Mammary epithelial cell (primary cell): ENCODE measurements around the gene EIF6.

Experiments
- CTCF ChIP-seq, 2 donors: IDR thresholded peaks in 1 of 2; conservative IDR thresholded peaks in 1 of 2; 2 replicates each; pipeline ENCODE4 v1.5.1; 2011 to 2012; ENCODE audit warnings: inconsistent platforms in 2 of 2, low read length in 2 of 2, mild to moderate bottlenecking in 2 of 2, control low read depth in 1 of 2, low read depth in 1 of 2; ENCODE audit not compliant: insufficient read depth in 1 of 2; ENCODE audit errors: extremely low read depth in 1 of 2
- EZH2 ChIP-seq: IDR thresholded peaks from 2 replicates; pipeline ENCODE4 v1.6.1; 2012; ENCODE audit warnings: low read length, inconsistent platforms, borderline replicate concordance

- no peak for TF ChIP-seq CTCF (conservative IDR thresholded peaks at IDR 0.05 in 1 of 2, IDR thresholded peaks at IDR 0.05 in 1 of 2; ENCODE audit: extremely low read depth in 1 of 2, insufficient read depth in 1 of 2, low read depth in 1 of 2, low read length in 2 of 2)
- TF ChIP-seq EZH2: no peak
These were observed 24.1 kb downstream of the EIF6 start for GRCh38 chr20:35260426-35260825.
